Activated effector memory CD4-positive, alpha-beta T cell treated with Interleukin-2 at 50 U/mL for 16 hours (primary cell): Measurements from ENCODE around the gene GAP43.

Experiments
- DNase-seq: peaks from one replicate; pipeline ENCODE4 v3.0.0-alpha.2; 2020

GAP43 gene, protein sequence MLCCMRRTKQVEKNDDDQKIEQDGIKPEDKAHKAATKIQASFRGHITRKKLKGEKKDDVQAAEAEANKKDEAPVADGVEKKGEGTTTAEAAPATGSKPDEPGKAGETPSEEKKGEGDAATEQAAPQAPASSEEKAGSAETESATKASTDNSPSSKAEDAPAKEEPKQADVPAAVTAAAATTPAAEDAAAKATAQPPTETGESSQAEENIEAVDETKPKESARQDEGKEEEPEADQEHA

GRCh38 chr3:115623044-115623868 lies at the start of gene GAP43:
TSS of gene GAP43 (plus strand) at chr3:115623510. CDS start at chr3:115623690, 180 bp downstream.
- no peak for DNase-seq

- DNase-seq: no peak
These were observed 46.9 kb upstream of the GAP43 start for GRCh38 chr3:115576325-115576875.

GRCh38 chr3:115577000-115577399 lies 46.3 kb upstream of the GAP43 start:
- DNase-seq: no peak

DNA sequence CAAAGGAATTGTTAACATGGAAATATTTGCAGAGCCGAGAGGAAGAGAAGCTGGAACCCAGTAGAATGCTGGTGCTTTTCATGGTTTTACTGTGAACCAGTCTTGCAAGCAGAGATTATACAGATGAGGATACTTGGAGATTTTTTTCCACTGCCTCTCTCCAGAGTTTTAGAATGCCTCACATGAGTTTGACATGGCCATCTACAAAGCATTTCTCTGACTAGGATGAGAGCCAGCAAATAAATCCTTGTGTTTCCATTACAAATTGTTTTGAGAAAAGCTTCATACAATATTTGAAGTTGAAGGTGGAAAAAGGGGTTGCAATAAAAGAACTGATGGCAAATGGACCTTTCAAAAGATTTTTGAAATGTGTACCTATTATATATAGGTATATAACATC lies 45.0 kb upstream of the GAP43 start:
- no peak for DNase-seq

DNA sequence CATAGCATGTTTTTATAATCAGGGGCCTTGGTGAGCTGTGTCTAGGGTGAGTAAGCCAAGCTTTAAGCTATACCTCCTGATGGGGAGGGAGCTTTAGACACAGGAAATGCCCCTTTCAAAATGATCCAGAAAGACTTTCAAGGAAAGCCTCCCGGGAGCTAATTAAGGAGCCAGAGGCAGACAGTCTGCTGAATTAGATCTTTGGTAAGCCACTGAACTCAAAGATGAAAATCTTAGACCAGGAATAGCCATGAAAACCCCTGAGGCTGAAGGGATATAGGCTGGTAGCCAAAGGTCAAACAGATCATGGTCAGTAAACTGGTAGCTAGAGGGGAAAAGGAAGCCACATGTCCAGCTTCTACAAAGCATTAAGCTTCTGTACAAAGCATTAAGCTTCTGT lies 42.7 kb upstream of the GAP43 start:
- no peak for DNase-seq

DNA sequence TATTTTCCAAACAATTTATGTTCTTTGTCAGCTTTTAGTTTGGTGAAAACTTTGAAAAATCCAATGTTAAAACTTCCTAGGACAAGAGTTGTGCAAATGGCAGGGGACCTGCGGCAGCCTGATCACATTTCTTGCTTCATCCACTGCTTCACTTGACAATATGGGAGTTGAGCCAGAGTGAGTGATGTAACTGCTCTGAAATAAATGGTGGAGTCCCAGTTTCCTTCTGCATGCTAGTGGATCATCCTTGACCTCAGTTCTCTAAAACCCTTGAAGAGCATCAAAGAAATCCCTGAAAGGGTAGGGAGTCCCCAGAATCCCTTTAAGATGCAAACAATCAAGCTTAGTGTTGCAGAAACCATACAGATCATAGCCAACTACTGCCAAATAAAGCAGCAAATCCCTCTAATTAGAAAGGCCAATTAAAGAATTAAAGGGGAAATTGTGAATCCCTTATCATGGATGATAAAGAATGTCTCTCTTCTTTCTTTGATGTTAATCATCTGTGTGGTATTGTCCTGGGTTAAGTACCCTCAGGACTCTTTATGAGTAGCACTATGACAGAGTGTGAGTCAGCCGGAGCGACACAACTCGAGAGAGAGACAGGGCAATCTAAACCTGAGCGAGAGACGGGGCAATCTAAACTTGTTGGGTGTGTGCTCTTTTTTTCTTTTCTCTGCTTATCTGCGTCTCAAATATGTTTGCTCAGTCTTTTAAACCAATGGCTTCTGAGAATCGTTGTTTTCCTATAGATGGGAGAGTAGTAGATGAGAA lies 41.8 kb upstream of the GAP43 start:
- DNase-seq: no peak

GRCh38 chr3:115588201-115589115 lies 34.9 kb upstream of the GAP43 start:
- DNase-seq: no peak

- no peak for DNase-seq
These were observed 32.4 kb upstream of the GAP43 start for GRCh38 chr3:115590873-115591272.

- DNase-seq: no peak
These were observed 27.6 kb upstream of the GAP43 start for GRCh38 chr3:115595611-115596275.

GRCh38 chr3:115598216-115598615 lies 25.1 kb upstream of the GAP43 start:
- no peak for DNase-seq

DNA sequence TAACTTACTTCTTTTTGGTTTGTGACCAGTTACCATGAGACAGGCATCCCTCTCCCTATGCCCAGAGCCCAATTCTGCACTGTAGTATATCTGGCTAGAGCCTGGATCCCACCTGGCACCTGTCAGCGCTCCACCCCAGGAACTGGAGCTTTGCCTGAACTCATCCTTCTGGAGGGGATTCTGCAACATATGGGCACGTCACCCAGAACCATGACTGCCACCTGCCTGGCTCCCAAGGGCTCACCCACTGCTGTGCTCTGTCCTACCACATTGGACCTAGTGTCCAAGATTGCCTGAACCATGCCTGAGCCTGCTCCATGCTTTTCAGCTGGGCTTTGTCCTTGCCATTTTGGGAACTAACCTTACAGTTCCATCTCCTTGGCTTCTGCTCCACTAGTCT lies 21.1 kb upstream of the GAP43 start:
- DNase-seq: no peak

GRCh38 chr3:115611630-115612029 lies 11.7 kb upstream of the GAP43 start:
- DNase-seq: no peak

DNA sequence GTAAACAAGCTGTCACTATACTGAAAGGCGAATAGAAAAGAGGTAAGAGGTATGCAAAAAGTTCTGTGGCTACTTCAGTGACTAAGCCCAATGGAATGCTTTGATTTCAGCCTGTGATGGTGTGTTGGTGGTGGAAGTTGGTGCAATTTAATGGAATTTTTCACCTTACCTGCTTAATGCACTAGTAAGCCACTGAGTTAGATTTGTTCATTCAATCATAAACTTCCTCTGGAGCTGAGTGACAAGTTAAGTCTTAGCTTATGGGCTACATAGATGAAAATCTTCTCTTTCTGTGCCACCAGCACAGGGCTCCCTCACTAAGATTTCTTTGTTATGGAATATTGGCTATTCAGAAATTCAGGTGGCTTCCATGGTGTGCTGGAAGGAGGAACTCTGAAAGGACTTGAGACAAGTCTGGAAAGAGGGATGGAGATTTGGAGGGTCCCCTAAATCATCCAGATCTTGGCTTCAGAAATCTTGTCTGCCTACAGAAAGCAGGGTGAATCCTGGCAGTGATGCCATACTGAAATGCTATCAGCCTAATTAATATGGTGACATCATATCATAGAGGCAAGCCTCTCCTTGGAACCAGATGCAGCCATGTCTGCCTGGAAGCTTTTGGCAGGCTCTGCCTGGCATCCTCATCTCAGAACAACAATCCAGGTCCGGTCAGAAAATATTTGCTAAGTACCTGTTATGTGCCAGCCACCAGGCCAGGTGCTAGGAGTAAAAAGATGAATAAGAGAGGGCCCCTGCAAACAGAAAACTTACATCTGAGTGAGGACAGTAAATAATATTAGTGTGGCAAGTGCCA lies 8.1 kb upstream of the GAP43 start:
- no peak for DNase-seq

DNA sequence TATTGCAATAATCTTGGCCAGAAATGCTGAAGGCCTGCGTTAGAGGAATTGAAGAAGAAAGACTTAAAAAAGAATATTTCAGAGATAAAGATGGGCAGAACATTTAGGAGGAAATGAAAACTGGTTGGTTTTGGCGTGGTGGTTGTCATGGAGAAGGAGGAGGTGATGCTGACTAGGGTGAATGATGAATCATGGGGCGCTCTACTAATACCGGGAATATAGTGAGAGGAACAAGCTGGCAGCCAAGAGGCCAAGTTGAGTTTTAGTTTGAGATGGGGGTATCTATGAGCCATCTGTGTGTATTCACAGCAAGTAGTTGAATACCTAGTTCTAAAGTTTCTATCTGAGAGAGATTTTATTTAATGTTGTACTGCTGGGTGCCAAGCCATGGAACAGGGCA lies 6.8 kb upstream of the GAP43 start:
- no peak for DNase-seq

DNA sequence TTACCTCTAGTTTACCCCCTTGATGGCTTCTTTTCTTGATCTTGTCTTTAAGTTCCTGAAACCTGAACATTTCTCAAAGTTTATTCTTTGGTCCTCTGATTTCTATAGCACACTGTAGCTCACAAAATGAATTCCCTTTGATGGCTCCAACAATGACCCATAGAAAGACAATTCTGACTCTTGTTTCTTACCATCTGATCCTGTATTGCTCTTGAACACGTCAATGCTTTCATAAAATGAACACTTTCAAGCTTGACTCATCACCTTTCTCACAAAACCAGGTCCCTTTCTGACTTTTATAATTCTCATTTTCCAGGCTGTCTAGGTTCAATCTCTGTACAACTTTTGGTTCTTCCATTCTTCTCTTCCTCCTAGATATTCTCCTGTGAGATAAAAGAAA lies 5.7 kb upstream of the GAP43 start:
- no peak for DNase-seq

GRCh38 chr3:115624029-115624741 lies 875 bp downstream of the GAP43 start:
- DNase-seq: no peak

GRCh38 chr3:115624901-115625300 lies 1.6 kb downstream of the GAP43 start:
- DNase-seq: no peak

DNA sequence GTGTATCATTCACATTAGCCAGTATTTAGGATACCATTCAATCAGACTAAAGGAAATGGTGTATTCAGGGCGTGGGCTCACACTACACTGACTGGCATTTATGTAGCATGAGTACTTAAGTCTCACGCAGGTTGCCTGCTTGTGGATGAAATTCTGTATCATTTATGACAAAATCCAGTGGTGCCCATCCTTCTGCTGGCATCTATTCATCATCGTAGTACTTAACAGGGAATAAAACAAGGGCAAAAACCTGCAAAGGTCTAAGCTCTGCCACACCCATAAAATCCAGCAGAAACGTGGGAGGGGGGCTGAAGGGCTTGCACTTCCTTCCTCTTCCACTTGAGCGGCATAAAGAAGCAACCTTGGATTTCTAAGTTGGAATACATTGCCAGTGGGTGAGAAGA lies 2.7 kb downstream of the GAP43 start:
- DNase-seq: no peak

- no peak for DNase-seq
These were observed 3.4 kb downstream of the GAP43 start for GRCh38 chr3:115626721-115627120.
